NCI-H146 treated with DMSO at 0.1 percent for 48 hours (cell line): ENCODE measurements around the gene MT1F.

ENCODE experiments used
- DNase-seq: peaks from one replicate; lab custom pipeline; 2025; ENCODE audit not compliant: unreplicated experiment; lab: John Stamatoyannopoulos, UW

MT1F gene

DNA sequence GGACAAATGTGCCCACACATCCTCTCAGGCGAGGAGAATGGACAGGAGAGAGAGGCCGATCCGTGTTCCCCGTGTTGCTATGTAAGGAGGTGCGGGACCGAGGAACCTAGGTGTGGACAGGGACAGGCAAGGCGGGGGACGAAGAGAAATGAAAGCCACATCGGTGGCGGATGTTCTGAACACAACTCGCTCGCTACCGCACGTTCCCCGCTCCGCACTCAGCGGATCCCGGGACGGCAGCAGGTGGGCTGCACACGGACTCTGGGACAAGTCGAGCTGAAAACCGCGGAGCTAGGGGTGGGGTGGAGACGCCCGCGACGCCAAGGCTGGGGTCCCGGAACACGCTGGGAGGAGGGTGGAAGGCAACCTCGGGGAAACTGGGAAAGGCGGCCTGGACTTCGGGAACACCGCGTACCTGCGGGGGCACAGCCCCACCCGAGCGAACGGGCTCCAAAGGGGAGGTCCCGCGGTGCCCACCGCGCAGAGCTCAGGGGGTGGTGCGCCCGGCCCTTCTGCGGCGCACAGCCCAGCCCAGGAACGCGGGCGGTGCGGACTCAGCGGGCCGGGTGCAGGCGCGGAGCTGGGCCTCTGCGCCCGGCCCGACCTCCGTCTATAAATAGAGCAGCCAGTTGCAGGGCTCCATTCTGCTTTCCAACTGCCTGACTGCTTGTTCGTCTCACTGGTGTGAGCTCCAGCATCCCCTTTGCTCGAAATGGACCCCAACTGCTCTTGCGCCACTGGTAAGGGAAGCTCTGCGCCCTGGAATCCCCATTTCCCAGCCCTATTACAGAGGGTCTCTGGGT lies 32.4 kb upstream of the MT1F start, which contains the start of gene MT1E:
Gene MT1E (plus strand): TSS at position 642 of the 803 bp plus-strand sequence. CDS start 71 bp downstream, at position 713.
- DNase-seq, result peak; percentile 6

DNA sequence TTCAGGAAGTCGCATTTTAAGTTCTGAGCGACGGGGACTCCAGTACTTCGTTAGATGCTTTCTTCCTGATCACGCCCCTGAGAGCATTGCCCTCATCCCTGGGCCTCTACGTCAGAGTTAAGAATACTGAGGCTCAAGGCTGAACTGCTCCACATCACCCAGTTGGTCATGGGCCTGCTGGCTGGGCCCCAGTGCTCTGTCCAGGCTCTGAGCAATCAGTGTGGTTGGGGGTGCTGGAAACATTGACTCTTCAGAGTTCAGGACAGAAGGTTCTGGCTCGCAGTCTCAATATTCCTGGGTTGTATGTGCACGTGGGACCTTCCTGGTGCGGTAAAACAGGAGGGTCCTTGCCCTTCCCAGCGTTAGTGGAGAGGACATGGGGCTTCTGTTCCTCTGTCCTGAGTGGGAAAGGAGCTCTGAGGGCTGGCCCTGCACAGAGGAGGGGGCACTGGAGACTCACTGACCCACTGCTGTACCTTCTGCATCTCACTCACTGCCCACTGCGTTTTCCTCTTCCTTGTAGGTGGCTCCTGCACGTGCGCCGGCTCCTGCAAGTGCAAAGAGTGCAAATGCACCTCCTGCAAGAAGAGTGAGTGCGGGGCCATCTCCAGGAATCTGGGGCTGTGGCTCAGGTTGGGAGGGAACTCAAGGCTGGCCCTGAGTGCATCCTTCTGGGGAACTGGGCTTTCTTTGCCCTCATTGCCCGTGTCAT lies 31.7 kb upstream of the MT1F start:
- no peak for DNase-seq

- no peak for DNase-seq
These were observed 31.1 kb upstream of the MT1F start for GRCh38 chr16:56626685-56627084.

DNA sequence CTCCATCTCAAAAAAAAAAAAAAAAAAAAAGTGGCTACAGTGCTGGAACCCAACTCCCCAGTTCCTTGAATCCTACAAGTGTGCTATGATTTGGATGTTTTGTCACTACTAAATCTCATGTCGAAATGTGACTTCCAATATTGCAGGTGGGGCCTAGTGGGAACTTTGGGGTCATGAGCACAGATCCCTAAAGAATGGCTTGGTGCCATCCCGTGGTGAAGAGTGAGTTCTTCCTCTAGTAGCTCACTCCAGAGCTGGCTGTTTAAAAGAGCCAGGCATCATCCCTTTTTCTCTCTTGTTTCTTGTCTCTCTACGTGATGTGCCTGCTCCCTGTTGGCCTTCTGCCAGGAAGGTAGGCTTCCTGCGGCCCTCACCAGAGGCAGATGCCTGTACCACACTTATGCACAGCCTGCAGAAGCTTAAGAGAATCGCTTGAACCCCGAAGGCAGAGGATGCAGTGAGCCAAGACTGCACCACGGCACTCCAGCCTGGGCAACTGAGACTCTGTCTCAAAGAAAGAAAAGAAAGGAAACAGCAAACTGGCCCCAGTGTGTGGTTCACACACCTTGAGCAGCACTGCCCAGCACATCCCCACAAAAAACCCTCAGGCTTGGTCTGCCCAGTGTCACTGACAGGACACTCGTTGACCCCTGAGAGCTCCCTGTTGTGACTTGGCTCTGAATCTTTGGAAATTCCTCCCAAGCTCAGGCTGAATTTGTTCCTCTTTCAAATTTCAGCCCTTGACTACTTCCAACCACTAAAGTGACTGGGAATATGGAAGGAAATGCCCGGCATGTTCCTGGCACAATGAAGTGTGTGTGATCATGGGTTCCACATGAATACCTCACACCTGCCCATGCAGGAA lies 29.0 kb upstream of the MT1F start:
- no peak for DNase-seq

DNA sequence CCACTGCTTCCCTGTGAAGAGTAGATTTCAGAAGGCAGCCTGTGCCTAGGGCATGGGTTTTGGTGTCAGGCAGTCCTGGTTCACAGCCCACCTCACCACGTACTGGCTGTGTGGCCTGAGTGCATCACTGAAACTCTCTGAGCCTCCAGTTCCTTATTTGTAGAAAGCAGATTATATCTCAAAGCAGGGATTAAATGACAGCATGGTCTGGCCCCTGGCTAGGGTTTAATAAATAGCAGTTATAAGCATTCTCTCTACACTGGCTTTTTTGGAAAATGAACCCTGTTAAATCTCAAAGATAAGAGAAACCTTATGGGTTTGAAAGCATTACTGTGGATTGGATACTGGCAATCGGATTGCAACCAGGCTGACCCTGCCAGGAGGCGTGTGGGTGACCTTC lies 28.2 kb upstream of the MT1F start:
- DNase-seq, result no peak

- DNase-seq, result no peak
These were observed 27.6 kb upstream of the MT1F start for GRCh38 chr16:56630134-56630533.

DNA sequence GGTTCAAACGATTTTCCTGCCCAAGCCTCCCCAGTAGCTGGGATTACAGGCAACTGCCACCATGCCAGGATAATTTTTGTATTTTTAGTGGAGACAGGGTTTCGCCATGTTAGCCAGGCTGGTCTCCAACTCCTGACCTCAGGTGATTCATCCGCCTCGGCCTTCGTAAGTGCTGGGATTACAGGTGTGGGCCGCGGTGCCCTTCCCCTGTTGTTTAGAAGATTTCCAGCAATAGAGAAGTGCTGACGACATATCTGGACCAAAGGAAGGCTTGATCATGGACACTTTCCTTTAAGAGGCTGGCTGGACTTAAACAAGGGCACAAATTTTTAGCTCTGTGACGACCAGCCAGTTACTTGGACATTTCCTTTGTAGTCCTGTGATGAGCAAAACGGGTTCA lies 26.6 kb upstream of the MT1F start:
- DNase-seq, result no peak

GRCh38 chr16:56631832-56632155 lies 26.0 kb upstream of the MT1F start:
- no peak for DNase-seq

GRCh38 chr16:56632156-56632847 lies 25.5 kb upstream of the MT1F start, which contains the start of gene MT1M:
Gene MT1M, plus strand, starts transcription at chr16:56632659. Its CDS starts 73 bp downstream, at chr16:56632732.
- no peak for DNase-seq

- no peak for DNase-seq
These were observed 24.9 kb upstream of the MT1F start for GRCh38 chr16:56632848-56633365.

DNA sequence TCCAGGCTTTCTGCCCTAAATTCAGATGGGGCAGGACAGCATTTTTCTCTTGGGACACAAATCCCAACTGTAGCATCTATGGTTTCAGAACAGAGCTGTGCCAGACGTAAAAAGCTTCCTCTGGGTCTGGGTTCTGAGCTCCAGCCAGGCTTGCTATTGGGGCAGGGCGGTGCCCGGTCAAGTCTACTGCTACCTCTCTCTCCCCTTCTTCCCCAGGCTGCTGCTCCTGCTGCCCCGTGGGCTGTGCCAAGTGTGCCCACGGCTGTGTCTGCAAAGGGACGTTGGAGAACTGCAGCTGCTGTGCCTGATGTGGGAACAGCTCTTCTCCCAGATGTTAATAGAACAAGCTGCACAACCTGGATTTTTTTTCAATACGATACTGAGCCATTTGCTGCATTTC lies 24.2 kb upstream of the MT1F start:
- DNase-seq, result no peak

GRCh38 chr16:56634715-56635440 lies 22.9 kb upstream of the MT1F start:
- no peak for DNase-seq

- no peak for DNase-seq
These were observed 22.3 kb upstream of the MT1F start for GRCh38 chr16:56635441-56635967.

- no peak for DNase-seq
These were observed 20.9 kb upstream of the MT1F start for GRCh38 chr16:56636616-56637413.

DNA sequence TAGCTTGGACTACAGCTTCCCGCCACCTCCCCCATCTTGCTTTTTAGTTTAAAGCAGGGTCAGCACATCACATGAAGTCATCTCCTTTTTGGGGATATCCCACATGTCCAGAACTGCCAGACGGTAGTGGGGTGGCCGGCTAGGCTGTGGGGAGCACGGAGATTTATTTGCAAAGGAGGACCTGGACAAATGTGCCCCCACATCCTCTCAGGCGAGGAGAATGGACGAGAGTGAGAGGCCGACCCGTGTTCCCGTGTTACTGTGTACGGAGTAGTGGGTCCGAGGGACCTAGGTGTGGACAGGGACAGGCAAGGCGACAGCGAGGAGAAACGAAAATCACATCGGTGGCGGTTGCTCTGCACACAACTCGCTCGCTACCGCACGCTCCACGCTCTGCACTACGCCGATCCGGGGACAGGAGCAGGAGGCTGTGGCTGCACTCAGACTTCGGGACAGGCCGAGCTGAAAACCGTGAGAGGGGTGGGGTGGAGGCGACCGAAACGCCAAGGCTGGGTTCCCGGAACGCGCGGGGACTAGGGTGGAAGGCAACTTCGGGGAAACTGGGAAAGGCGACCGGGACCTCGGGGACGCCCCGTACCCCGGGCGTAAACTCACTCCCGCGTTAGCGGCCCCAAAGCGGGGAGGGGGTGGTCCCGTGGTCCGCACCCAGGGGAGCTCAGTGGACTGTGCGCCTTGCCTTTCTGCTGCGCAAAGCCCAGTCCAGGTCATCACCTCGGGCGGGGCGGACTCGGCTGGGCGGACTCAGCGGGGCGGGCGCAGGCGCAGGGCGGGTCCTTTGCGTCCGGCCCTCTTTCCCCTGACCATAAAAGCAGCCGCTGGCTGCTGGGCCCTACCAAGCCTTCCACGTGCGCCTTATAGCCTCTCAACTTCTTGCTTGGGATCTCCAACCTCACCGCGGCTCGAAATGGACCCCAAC lies 19.7 kb upstream of the MT1F start, which contains the start of gene MT1A:
Gene MT1A (plus strand): TSS at position 853 of the 937 bp plus-strand sequence. CDS start 73 bp downstream, at position 926.
- DNase-seq, result no peak

GRCh38 chr16:56639045-56639444 lies 18.7 kb upstream of the MT1F start:
- no peak for DNase-seq

DNA sequence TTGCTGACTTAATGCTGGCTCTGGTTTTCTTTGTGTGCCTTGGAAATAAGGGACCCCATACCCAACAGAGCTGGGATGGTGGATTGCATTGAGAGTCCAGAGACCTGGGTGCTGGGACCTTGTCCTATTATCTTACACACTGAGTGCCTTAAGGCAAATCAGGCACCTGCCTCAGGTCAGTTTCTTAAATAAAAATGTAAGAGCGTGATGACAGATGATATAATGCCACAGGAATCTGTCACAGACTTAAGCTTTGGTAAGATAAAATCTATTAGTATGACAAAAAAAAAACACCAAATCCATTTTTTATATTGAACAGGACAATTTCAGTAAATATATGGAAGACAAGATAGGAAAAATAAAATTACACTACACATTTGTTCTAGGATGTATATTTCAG lies 17.7 kb upstream of the MT1F start:
- DNase-seq, result no peak

GRCh38 chr16:56641166-56641565 lies 16.6 kb upstream of the MT1F start:
- no peak for DNase-seq
